ENCODE results near the gene SYTL3.

DNA sequence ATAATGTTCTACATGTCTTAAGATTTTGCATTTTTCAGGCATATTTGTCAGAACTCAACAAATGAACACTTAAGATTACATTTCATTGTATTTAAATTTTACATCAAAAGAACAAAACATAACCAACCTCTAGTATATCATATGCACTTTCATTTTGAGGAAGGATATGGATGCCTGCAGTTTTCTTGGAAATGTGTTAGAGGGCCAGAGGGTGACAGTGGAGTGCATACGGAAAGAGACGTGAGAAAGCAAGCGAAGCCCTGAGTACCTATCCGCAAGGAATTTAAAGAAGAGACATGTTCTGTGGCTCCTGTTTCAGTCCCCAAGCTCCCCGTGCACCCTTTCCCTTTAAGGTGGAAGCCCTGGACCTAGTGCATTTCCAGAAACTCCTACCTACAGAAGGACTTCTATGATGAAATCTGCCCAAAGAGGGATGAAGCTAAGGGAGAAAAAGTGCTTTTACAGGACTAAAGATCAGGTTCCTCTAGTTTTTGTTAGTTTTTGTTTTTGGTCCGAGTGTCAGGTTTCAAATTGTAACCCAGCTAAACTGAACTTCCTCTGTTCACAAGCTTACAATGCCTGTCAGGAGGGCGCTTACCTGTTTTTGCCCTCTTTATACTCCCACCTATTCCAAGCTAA lies 130.5 kb downstream of the SYTL3 start:
- TF ChIP-seq, protein P1, sequence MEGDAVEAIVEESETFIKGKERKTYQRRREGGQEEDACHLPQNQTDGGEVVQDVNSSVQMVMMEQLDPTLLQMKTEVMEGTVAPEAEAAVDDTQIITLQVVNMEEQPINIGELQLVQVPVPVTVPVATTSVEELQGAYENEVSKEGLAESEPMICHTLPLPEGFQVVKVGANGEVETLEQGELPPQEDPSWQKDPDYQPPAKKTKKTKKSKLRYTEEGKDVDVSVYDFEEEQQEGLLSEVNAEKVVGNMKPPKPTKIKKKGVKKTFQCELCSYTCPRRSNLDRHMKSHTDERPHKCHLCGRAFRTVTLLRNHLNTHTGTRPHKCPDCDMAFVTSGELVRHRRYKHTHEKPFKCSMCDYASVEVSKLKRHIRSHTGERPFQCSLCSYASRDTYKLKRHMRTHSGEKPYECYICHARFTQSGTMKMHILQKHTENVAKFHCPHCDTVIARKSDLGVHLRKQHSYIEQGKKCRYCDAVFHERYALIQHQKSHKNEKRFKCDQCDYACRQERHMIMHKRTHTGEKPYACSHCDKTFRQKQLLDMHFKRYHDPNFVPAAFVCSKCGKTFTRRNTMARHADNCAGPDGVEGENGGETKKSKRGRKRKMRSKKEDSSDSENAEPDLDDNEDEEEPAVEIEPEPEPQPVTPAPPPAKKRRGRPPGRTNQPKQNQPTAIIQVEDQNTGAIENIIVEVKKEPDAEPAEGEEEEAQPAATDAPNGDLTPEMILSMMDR (IDR thresholded peaks at IDR 0.05; ENCODE audit: low read depth, low read length, poor library complexity, severe bottlenecking) = no peak
- no peak for TF ChIP-seq EZH2phosphoT487 (IDR thresholded peaks at IDR 0.05; ENCODE audit: borderline replicate concordance, low read length)

Data from DOHH2 (cell line).